Fibroblast of lung (primary cell): Measurements from ENCODE around the gene SLC23A2. TPM values are rescaled to one million over a fixed set of nuclear protein-coding genes. Genes with fewer than 3 reads are reported as not detected.

ENCODE experiments used
- DNase-seq, 2 donors: peaks; one replicate each; pipeline versions ENCODE4 v3.0.0 to v3.0.0-alpha.2; 2010; ENCODE audit warnings: low read depth in 2 of 2
- H2AFZ ChIP-seq: 2 replicates; pipeline ENCODE4 v1.5.1; 2012; ENCODE audit warnings: low read length, control low read depth, inconsistent platforms
- H3K27ac ChIP-seq: 2 replicates; pipeline ENCODE4 v1.5.1; 2011; ENCODE audit warnings: low read length, control low read depth; ENCODE audit not compliant: insufficient read depth
- H3K27me3 ChIP-seq: 2 replicates; pipeline ENCODE4 v1.5.1; 2011; ENCODE audit warnings: mild to moderate bottlenecking, low read length; ENCODE audit not compliant: control insufficient read depth, insufficient read depth
- H3K36me3 ChIP-seq: 2 replicates; pipeline ENCODE4 v1.5.1; 2011; ENCODE audit warnings: low read length; ENCODE audit not compliant: control insufficient read depth, insufficient read depth
- H3K4me1 ChIP-seq: 2 replicates; pipeline ENCODE4 v1.5.1; 2011; ENCODE audit warnings: low read length; ENCODE audit not compliant: control insufficient read depth, insufficient read depth; ENCODE audit errors: extremely low read depth
- H3K4me2 ChIP-seq: 2 replicates; pipeline ENCODE4 v1.5.1; 2011; ENCODE audit warnings: low read length, control low read depth; ENCODE audit not compliant: insufficient read depth; ENCODE audit errors: extremely low read depth
- H3K4me3 ChIP-seq, 4 experiments: fragments of 200-600 bp in 1 of 4; sonication (generic) in 1 of 4; replicated peaks in 1 of 4; 2 replicates each; pipeline ENCODE4 v1.5.1; 2011 to 2016; ENCODE audit warnings: low read length in 4 of 4, low read depth in 3 of 4, mild to moderate bottlenecking in 3 of 4, control low read depth in 2 of 4, inconsistent platforms in 1 of 4, mixed read lengths in 1 of 4; ENCODE audit not compliant: insufficient read depth in 1 of 4; ENCODE audit errors: control extremely low read depth in 1 of 4
- H3K79me2 ChIP-seq: 2 replicates; pipeline ENCODE4 v1.5.1; 2012; ENCODE audit warnings: mild to moderate bottlenecking, low read length, inconsistent platforms; ENCODE audit not compliant: control insufficient read depth, insufficient read depth
- H3K9ac ChIP-seq: 2 replicates; pipeline ENCODE4 v1.5.1; 2011; ENCODE audit warnings: mild to moderate bottlenecking, low read length, control low read depth; ENCODE audit not compliant: insufficient read depth
- H3K9me3 ChIP-seq: 2 replicates; pipeline ENCODE4 v1.5.1; 2012; ENCODE audit warnings: low read depth, low read length; ENCODE audit not compliant: control insufficient read depth, insufficient read depth
- H4K20me1 ChIP-seq: 2 replicates; pipeline ENCODE4 v1.5.1; 2011; ENCODE audit warnings: low read length; ENCODE audit not compliant: control insufficient read depth, insufficient read depth; ENCODE audit errors: extremely low read depth
- EZH2 ChIP-seq: IDR thresholded peaks from 2 replicates; pipeline ENCODE4 v1.5.1; 2012; ENCODE audit warnings: low read length, control low read depth, mild to moderate bottlenecking; ENCODE audit errors: missing control alignments
- polyA plus RNA-seq, 2 donors: library from polyadenylated mRNA; depleted of rRNA in 1 of 2; stranded (reverse) in 1 of 2; unstranded in 1 of 2; fragments of >200 nt; gene quantifications; 2 replicates each; pipeline ENCODE4 v1.2.1, GENCODE V29; 2011 to 2012; ENCODE audit warnings: missing spikeins in 1 of 2
- total RNA-seq: library from RNA; depleted of rRNA; stranded (reverse); fragments of >200 nt; gene quantifications from 2 replicates; pipeline ENCODE4 v1.2.1, GENCODE V29; 2014
- TF ChIP-seq, protein P1 (sequence below), 2 donors: IDR thresholded peaks in 1 of 2; conservative IDR thresholded peaks in 1 of 2; 1 replicate in 1 of 2; 2 replicates in 1 of 2; pipeline ENCODE4 v1.5.1; 2011 to 2012; ENCODE audit warnings: low read length in 2 of 2, control low read depth in 1 of 2, inconsistent platforms in 1 of 2, low read depth in 1 of 2, mild to moderate bottlenecking in 1 of 2

The SLC23A2 gene
- total and polyA plus RNA-seq, 2 donors (not counting 1 experiment from before 2014, with no cell fraction given) = 12.1 to 17.5 TPM

DNA sequence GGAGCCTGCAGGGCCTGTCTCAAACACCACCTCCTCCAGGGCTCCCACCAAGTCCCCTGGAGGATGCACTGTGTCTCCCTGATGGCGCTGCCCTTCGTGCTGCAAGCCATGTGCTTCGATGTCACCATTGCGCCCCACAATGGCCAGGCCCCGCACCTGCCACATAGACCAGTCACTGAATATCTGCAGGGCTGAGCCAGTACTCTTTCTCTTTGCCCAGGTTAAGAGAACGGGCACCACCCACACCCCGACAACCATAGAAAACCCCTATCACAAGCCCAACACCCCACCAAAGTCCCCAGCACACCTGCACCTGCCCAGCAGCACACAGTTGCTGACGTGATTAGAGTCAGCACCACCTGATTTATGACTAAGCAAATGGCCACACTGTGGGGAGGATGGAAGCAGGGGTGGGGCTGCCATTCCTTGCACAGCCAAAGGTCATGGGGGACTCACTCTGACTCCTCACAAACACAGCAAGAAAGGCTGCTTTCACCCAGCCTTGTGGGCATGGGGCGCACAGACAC is 104.3 kb downstream of the SLC23A2 start:
- Histone ChIP-seq H3K9me3 (no peaks in the 10 kb centered on the region), H2AFZ (no peak overlapping the region), H3K4me1 (peaks cover 12% of the 10 kb centered on the region), H3K9ac (no peak overlapping the region), H4K20me1 (no peaks in the 10 kb centered on the region), H3K27ac (no peak overlapping the region), H3K79me2 (no peaks in the 10 kb centered on the region), H3K36me3 (peaks cover 2% of the 10 kb centered on the region), H3K4me3 (no peak overlapping the region), H3K4me2 (no peak overlapping the region), H3K27me3 (no peaks in the 10 kb centered on the region)
- no peak for TF ChIP-seq EZH2
- TF ChIP-seq, protein P1, sequence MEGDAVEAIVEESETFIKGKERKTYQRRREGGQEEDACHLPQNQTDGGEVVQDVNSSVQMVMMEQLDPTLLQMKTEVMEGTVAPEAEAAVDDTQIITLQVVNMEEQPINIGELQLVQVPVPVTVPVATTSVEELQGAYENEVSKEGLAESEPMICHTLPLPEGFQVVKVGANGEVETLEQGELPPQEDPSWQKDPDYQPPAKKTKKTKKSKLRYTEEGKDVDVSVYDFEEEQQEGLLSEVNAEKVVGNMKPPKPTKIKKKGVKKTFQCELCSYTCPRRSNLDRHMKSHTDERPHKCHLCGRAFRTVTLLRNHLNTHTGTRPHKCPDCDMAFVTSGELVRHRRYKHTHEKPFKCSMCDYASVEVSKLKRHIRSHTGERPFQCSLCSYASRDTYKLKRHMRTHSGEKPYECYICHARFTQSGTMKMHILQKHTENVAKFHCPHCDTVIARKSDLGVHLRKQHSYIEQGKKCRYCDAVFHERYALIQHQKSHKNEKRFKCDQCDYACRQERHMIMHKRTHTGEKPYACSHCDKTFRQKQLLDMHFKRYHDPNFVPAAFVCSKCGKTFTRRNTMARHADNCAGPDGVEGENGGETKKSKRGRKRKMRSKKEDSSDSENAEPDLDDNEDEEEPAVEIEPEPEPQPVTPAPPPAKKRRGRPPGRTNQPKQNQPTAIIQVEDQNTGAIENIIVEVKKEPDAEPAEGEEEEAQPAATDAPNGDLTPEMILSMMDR (conservative IDR thresholded peaks at IDR 0.05 in 1 of 2, IDR thresholded peaks at IDR 0.05 in 1 of 2; ENCODE audit: low read depth in 1 of 2, low read length in 2 of 2) = no peak
- DNase-seq = no peak

DNA sequence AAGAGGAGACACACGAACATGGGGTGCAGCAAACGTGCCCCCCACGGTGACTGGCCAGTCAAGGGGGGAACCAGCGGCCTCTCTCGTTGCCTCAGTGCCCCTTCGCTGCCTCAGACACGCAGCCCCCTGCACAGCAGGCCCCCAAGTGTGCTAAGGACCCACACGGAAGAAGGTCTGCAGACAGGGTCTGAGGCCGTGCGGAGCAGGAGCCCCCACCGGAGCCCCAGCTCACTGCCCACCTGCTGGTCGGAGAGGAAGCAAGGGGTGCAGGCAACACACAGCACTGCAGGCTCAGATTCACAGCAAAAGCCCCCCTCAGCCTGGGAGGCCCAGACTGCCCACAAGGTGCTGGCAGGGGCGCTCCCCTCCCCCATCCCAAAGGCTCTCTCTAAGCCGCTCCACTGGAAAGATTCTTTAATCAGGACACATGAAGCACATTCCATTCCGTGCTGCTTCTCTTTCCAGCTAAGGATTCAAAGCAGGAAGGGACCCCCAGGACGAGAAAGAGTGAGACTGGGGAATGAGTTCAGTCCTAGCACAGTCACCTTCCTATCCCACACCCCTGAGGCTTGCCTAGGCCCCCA is 105.1 kb downstream of the SLC23A2 start:
- H3K36me3 ChIP-seq = peaks cover 2% of the 10 kb centered on the region
- H3K4me3 ChIP-seq = no peak overlapping the region
- no peaks in the 10 kb centered on the region for H4K20me1 ChIP-seq
- no peak overlapping the region for H3K4me2 ChIP-seq
- no peak for DNase-seq
- no peak overlapping the region for H3K9ac ChIP-seq
- peaks cover 12% of the 10 kb centered on the region for H3K4me1 ChIP-seq
- H3K27me3 ChIP-seq = no peaks in the 10 kb centered on the region
- no peaks in the 10 kb centered on the region for H3K9me3 ChIP-seq
- H3K79me2 ChIP-seq = no peaks in the 10 kb centered on the region
- no peak for TF ChIP-seq EZH2
- H2AFZ ChIP-seq = no peak overlapping the region
- H3K27ac ChIP-seq = no peak overlapping the region

DNA sequence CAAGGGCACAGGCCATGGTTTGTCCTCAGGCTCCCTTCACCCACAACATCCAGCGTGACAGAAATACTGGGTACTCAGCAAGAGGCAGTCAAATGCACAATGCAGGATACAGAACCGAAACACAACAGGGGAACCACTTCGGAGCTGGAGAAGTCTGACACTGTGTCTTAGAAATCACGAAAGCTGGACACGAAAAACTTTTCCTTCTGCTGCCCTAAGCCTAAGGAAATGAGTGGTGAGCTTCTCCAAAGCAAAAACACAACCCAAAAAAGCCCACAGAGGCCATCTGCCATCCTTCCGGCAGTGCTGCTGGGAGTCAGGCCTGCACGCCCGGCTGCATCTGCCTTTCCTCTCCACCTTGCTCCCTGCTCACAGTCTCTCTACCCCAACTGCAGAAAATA is 106.3 kb downstream of the SLC23A2 start:
- H3K27ac ChIP-seq = no peak overlapping the region
- H3K9ac ChIP-seq = no peak overlapping the region
- TF ChIP-seq, protein P1 (conservative IDR thresholded peaks at IDR 0.05 in 1 of 2, IDR thresholded peaks at IDR 0.05 in 1 of 2; ENCODE audit: low read depth in 1 of 2, low read length in 2 of 2) = no peak
- TF ChIP-seq EZH2 = no peak
- no peak for DNase-seq
- H3K36me3 ChIP-seq = peaks cover 2% of the 10 kb centered on the region
- H3K4me3 ChIP-seq = no peak overlapping the region
- H3K4me2 ChIP-seq = no peak overlapping the region
- H3K79me2 ChIP-seq = no peaks in the 10 kb centered on the region
- peaks cover 12% of the 10 kb centered on the region for H3K4me1 ChIP-seq
- H2AFZ ChIP-seq = no peak overlapping the region
- H3K9me3 ChIP-seq = no peaks in the 10 kb centered on the region
- H4K20me1 ChIP-seq = no peaks in the 10 kb centered on the region
- H3K27me3 ChIP-seq = no peaks in the 10 kb centered on the region
